HUES48 (cell line): ENCODE measurements around the gene RCSD1.
"Not testable (repeated sequence)": the region's sequence is repeated elsewhere in the genome, so short reads cannot be mapped to it uniquely, and the experiment has no call there.

ENCODE experiments used
- H3K27ac ChIP-seq: one replicate; pipeline ENCODE4 v1.7.0; 2013; ENCODE audit warnings: low read depth, low read length, inconsistent platforms
- H3K27me3 ChIP-seq: 2 replicates; pipeline ENCODE4 v1.6.1; 2013; ENCODE audit warnings: mild to moderate bottlenecking, low read length; ENCODE audit not compliant: control insufficient read depth, insufficient read depth
- H3K36me3 ChIP-seq: 2 replicates; pipeline ENCODE4 v1.6.1; 2013; ENCODE audit warnings: low read length; ENCODE audit not compliant: control insufficient read depth, insufficient read depth
- H3K4me1 ChIP-seq: 2 replicates; pipeline ENCODE4 v1.6.1; 2013; ENCODE audit warnings: mild to moderate bottlenecking, low read length; ENCODE audit not compliant: control insufficient read depth, insufficient read depth
- H3K4me3 ChIP-seq: 2 replicates; pipeline ENCODE4 v1.5.1; 2013; ENCODE audit warnings: mild to moderate bottlenecking, low read depth, low read length
- H3K9ac ChIP-seq: 2 replicates; pipeline ENCODE4 v1.6.1; 2013; ENCODE audit warnings: mild to moderate bottlenecking, low read depth, low read length, moderate library complexity
- H3K9me3 ChIP-seq: 2 replicates; pipeline ENCODE4 v1.6.1; 2013; ENCODE audit warnings: low read length; ENCODE audit not compliant: control insufficient read depth, insufficient read depth

RCSD1 gene

GRCh38 chr1:167737169-167737568 is 107.1 kb downstream of the RCSD1 start:
- Histone ChIP-seq H3K4me1 (no peaks in the 10 kb centered on the region), H3K9ac (no peak overlapping the region), H3K4me3 (no peak overlapping the region), H3K27ac (no peak overlapping the region), H3K36me3 (0 out of 2 replicates have a peak, but pooled peaks cover 3% of the 10 kb centered on the region), H3K27me3 (no peaks in the 10 kb centered on the region), H3K9me3 (no peaks in the 10 kb centered on the region)

- Histone ChIP-seq H3K9ac (no peak overlapping the region), H3K4me1 (0 out of 2 replicates have a peak, but pooled peaks cover 3% of the 10 kb centered on the region), H3K36me3 (0 out of 2 replicates have a peak, but pooled peaks cover 1% of the 10 kb centered on the region), H3K27ac (no peak overlapping the region), H3K27me3 (no peaks in the 10 kb centered on the region), H3K9me3 (no peaks in the 10 kb centered on the region), H3K4me3 (no peak overlapping the region)
Observed at GRCh38 chr1:167738158-167738557, 108.1 kb downstream of the RCSD1 start.

- Histone ChIP-seq H3K36me3 (no peaks in the 10 kb centered on the region), H3K9me3 (no peaks in the 10 kb centered on the region), H3K27me3 (no peaks in the 10 kb centered on the region), H3K27ac (no peak overlapping the region), H3K4me3 (no peak overlapping the region), H3K4me1 (peaks cover 6% of the 10 kb centered on the region; the same call in 1 of the 2 replicates), H3K9ac (no peak overlapping the region)
Observed at GRCh38 chr1:167739752-167740151, 109.7 kb downstream of the RCSD1 start.

GRCh38 chr1:167741103-167741502 is 111.1 kb downstream of the RCSD1 start:
- H3K4me1 ChIP-seq: peaks cover 10% of the 10 kb centered on the region; the same call in 1 of the 2 replicates
- not testable (repeated sequence) for H3K27me3 ChIP-seq, H3K9me3 ChIP-seq, H3K4me3 ChIP-seq, H3K27ac ChIP-seq, H3K9ac ChIP-seq, H3K36me3 ChIP-seq

GRCh38 chr1:167742392-167743057 is 112.5 kb downstream of the RCSD1 start:
- H3K9ac ChIP-seq, H3K36me3 ChIP-seq, H3K9me3 ChIP-seq, H3K4me3 ChIP-seq, H3K27ac ChIP-seq, H3K27me3 ChIP-seq: not testable (repeated sequence)
- peaks cover 10% of the 10 kb centered on the region; the same call in 1 of the 2 replicates for H3K4me1 ChIP-seq

- Histone ChIP-seq H3K4me3 (no peak overlapping the region), H3K27me3 (no peaks in the 10 kb centered on the region), H3K36me3 (no peaks in the 10 kb centered on the region), H3K27ac (no peak overlapping the region), H3K9ac (no peak overlapping the region), H3K4me1 (peaks cover 10% of the 10 kb centered on the region; the same call in 1 of the 2 replicates), H3K9me3 (no peaks in the 10 kb centered on the region)
Observed at GRCh38 chr1:167744901-167745300, 114.9 kb downstream of the RCSD1 start.

- Histone ChIP-seq H3K4me3 (no peak overlapping the region), H3K9me3 (no peaks in the 10 kb centered on the region), H3K27ac (no peak overlapping the region), H3K4me1 (peaks cover 10% of the 10 kb centered on the region; the same call in 1 of the 2 replicates), H3K27me3 (no peaks in the 10 kb centered on the region), H3K9ac (no peak overlapping the region), H3K36me3 (no peaks in the 10 kb centered on the region)
Observed at GRCh38 chr1:167746013-167746672, 116.1 kb downstream of the RCSD1 start.

GRCh38 chr1:167746988-167747655 is 117.1 kb downstream of the RCSD1 start:
- Histone ChIP-seq H3K9me3 (no peaks in the 10 kb centered on the region), H3K36me3 (no peaks in the 10 kb centered on the region), H3K9ac (no peak overlapping the region), H3K27me3 (no peaks in the 10 kb centered on the region), H3K27ac (no peak overlapping the region), H3K4me3 (no peak overlapping the region), H3K4me1 (peaks cover 10% of the 10 kb centered on the region; the same call in 1 of the 2 replicates)

- H3K4me1 ChIP-seq: peaks cover 8% of the 10 kb centered on the region; the same call in 1 of the 2 replicates
Observed at GRCh38 chr1:167747988-167748387, 118.0 kb downstream of the RCSD1 start.

GRCh38 chr1:167748906-167749305 is 118.9 kb downstream of the RCSD1 start:
- Histone ChIP-seq H3K9me3 (no peaks in the 10 kb centered on the region), H3K9ac (no peak overlapping the region), H3K4me3 (no peak overlapping the region), H3K27me3 (no peaks in the 10 kb centered on the region), H3K4me1 (peaks cover 8% of the 10 kb centered on the region; the same call in 1 of the 2 replicates), H3K36me3 (no peaks in the 10 kb centered on the region), H3K27ac (no peak overlapping the region)

More at GRCh38 chr1:167747988-167748387, 118.0 kb downstream of the RCSD1 start:
- no peak overlapping the region for H3K27ac ChIP-seq
- H3K36me3 ChIP-seq: no peaks in the 10 kb centered on the region
- no peaks in the 10 kb centered on the region for H3K27me3 ChIP-seq
- H3K9me3 ChIP-seq: no peaks in the 10 kb centered on the region
- H3K9ac ChIP-seq: no peak overlapping the region
- no peak overlapping the region for H3K4me3 ChIP-seq

GRCh38 chr1:167749741-167750140 is 119.7 kb downstream of the RCSD1 start:
- Histone ChIP-seq H3K27ac (no peak overlapping the region), H3K36me3 (no peaks in the 10 kb centered on the region), H3K27me3 (no peaks in the 10 kb centered on the region), H3K4me1 (peaks cover 4% of the 10 kb centered on the region; the same call in 1 of the 2 replicates), H3K4me3 (no peak overlapping the region), H3K9me3 (no peaks in the 10 kb centered on the region), H3K9ac (no peak overlapping the region)
